Epithelial cell of proximal tubule (primary cell): ENCODE results near the gene TMPRSS6. TPM values are rescaled to one million over a fixed set of nuclear protein-coding genes. Genes with fewer than 3 reads are reported as not detected.

Experiments
- DNase-seq: peaks from one replicate; pipeline ENCODE4 v3.0.0-alpha.2; 2011; ENCODE audit warnings: low read depth
- H3K4me3 ChIP-seq: 2 replicates; pipeline ENCODE4 v1.5.1; 2011; ENCODE audit warnings: low read depth, mild to moderate bottlenecking, low read length
- CTCF ChIP-seq: conservative IDR thresholded peaks from 2 replicates; pipeline ENCODE4 v1.5.1; 2012; ENCODE audit warnings: low read depth, mild to moderate bottlenecking, low read length
- total RNA-seq: library from RNA; depleted of rRNA; stranded (reverse); fragments of >200 nt; gene quantifications from 2 replicates; pipeline ENCODE4 v1.2.3, GENCODE V29; 2015

TMPRSS6 gene
- total RNA-seq, 1 donor from 2014 or later = not detected

- H3K4me3 ChIP-seq = no peak overlapping the region
- no peak for TF ChIP-seq CTCF
Measured at GRCh38 chr22:37140686-37141323, 31.3 kb upstream of the TMPRSS6 start.

GRCh38 chr22:37139762-37140161, 30.2 kb upstream of the TMPRSS6 start:
- TF ChIP-seq CTCF = no peak
- DNase-seq = no peak
- no peak overlapping the region for H3K4me3 ChIP-seq

More at GRCh38 chr22:37140686-37141323, 31.3 kb upstream of the TMPRSS6 start:
- no peak for DNase-seq

- TF ChIP-seq CTCF = no peak
- no peak overlapping the region for H3K4me3 ChIP-seq
- no peak for DNase-seq
Measured at GRCh38 chr22:37138849-37139561, 29.5 kb upstream of the TMPRSS6 start.

GRCh38 chr22:37137903-37138665, 28.6 kb upstream of the TMPRSS6 start:
- H3K4me3 ChIP-seq = no peak overlapping the region
- DNase-seq = no peak
- no peak for TF ChIP-seq CTCF

- DNase-seq = no peak
- H3K4me3 ChIP-seq = no peak overlapping the region
- TF ChIP-seq CTCF = no peak
Measured at GRCh38 chr22:37137131-37137530, 27.6 kb upstream of the TMPRSS6 start.

- no peak for TF ChIP-seq CTCF
- no peak overlapping the region for H3K4me3 ChIP-seq
- no peak for DNase-seq
Measured at GRCh38 chr22:37135023-37135422, 25.5 kb upstream of the TMPRSS6 start.
